Measurements from ENCODE around the gene C16orf78.

GRCh38 chr16:49373504-49373903 is at the start of gene C16orf78:
- no peak for TF ChIP-seq CTCF (IDR thresholded peaks at IDR 0.05)
- TF ChIP-seq POLR2A (IDR thresholded peaks at IDR 0.05): no peak

Data from upper lobe of left lung (tissue), 4 donors.